A375 (cell line): ENCODE measurements around the gene BBS10. TPM values are rescaled to one million over a fixed set of nuclear protein-coding genes. Genes with fewer than 3 reads are reported as not detected.

Source experiments
- small RNA-seq: library from RNA; depleted of rRNA; stranded (forward); fragments of <200 nt; gene quantifications from one replicate; pipeline ENCODE3, GENCODE V24; 2014
- total RNA-seq: library from RNA; depleted of rRNA; stranded (reverse); fragments of >200 nt; shearing (Covaris generic); gene quantifications from 2 replicates; pipeline ENCODE4 v1.2.3, GENCODE V29; 2014; rRNA removed

The BBS10 gene
- 4.2 and 5.6 TPM in 2 replicates for total RNA-seq

GRCh38 chr12:76348079-76348901, at the start of gene BBS10:
BBS10 (minus strand) TSS chr12:76348415; CDS start chr12:76348358, 57 bp downstream.

Small RNA genes lying within 50 kb of the gene (small RNA-seq; reads per million reads assigned to genes)
- not detected for gene RN7SKP172

Other genes starting within 250 kb of the BBS10 start
- 33.4 and 38.7 TPM in 2 replicates for gene OSBPL8, start 211.4 kb upstream of the BBS10 start, total RNA-seq